PFSK-1 (cell line): ENCODE measurements around the gene LTBP1.

Experiments used
- FOXP2 ChIP-seq: optimal IDR thresholded peaks from 2 replicates; pipeline ENCODE3; 2011; ENCODE audit warnings: borderline replicate concordance, control low read depth, inconsistent platforms; ENCODE audit not compliant: insufficient read depth; ENCODE audit errors: extremely low read length, extremely low read depth
- POLR2AphosphoS5 ChIP-seq: IDR thresholded peaks from 2 replicates; pipeline ENCODE4 v1.6.1; 2012; ENCODE audit warnings: low read depth, mild to moderate bottlenecking, control low read depth, low read length, moderate library complexity
- SIN3A ChIP-seq: IDR thresholded peaks from 2 replicates; pipeline ENCODE4 v1.6.1; 2012; ENCODE audit warnings: mild to moderate bottlenecking, low read length, moderate library complexity, borderline replicate concordance; ENCODE audit not compliant: insufficient read depth
- TAF1 ChIP-seq: IDR thresholded peaks from 2 replicates; pipeline ENCODE4 v1.6.1; 2012; ENCODE audit warnings: low read length, control low read depth, borderline replicate concordance; ENCODE audit not compliant: insufficient read depth
- TF ChIP-seq, protein P1 (sequence below), 2 experiments: IDR thresholded peaks; 2 replicates each; pipeline versions ENCODE4 v1.6.1 to v1.8.0; 2011 to 2012; ENCODE audit warnings: low read depth in 2 of 2, low read length in 2 of 2, control low read depth in 1 of 2, inconsistent platforms in 1 of 2, mild to moderate bottlenecking in 1 of 2, moderate library complexity in 1 of 2; ENCODE audit not compliant: insufficient read depth in 1 of 2

The LTBP1 gene

DNA sequence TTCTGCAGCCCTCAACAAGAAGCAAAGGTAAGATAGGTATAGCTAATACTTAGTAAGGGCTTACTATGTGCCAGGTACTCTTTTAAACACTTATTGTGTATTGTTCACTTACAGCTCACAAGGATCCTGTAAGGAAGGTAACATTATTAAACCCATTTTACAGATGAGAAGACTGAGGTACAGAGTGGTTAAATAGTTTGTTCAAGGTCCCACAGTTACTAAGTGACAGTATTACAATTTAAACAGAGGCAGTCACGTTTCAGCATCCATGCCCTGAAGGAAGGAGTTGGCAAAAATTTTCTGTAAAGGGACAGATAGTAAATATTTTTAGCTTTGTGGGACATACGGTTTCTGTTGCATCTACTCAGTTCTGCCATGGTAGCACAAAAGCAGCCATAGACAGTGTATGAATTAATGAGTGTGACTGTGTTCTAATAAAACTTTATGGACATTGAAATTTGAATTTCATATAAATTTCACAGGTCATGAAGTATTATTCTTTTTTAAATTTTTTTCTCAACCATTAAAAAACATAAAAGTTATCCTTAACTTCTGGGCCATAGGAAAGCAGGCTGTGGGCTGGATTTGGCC lies 75.7 kb downstream of the LTBP1 start:
- TF ChIP-seq TAF1 (no peak), SIN3A (no peak), FOXP2 (no peak), POLR2AphosphoS5 (no peak)
- TF ChIP-seq, protein P1, sequence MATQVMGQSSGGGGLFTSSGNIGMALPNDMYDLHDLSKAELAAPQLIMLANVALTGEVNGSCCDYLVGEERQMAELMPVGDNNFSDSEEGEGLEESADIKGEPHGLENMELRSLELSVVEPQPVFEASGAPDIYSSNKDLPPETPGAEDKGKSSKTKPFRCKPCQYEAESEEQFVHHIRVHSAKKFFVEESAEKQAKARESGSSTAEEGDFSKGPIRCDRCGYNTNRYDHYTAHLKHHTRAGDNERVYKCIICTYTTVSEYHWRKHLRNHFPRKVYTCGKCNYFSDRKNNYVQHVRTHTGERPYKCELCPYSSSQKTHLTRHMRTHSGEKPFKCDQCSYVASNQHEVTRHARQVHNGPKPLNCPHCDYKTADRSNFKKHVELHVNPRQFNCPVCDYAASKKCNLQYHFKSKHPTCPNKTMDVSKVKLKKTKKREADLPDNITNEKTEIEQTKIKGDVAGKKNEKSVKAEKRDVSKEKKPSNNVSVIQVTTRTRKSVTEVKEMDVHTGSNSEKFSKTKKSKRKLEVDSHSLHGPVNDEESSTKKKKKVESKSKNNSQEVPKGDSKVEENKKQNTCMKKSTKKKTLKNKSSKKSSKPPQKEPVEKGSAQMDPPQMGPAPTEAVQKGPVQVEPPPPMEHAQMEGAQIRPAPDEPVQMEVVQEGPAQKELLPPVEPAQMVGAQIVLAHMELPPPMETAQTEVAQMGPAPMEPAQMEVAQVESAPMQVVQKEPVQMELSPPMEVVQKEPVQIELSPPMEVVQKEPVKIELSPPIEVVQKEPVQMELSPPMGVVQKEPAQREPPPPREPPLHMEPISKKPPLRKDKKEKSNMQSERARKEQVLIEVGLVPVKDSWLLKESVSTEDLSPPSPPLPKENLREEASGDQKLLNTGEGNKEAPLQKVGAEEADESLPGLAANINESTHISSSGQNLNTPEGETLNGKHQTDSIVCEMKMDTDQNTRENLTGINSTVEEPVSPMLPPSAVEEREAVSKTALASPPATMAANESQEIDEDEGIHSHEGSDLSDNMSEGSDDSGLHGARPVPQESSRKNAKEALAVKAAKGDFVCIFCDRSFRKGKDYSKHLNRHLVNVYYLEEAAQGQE (IDR thresholded peaks at IDR 0.05; ENCODE audit: insufficient read depth in 1 of 2, low read depth in 2 of 2, low read length in 2 of 2), result no peak

DNA sequence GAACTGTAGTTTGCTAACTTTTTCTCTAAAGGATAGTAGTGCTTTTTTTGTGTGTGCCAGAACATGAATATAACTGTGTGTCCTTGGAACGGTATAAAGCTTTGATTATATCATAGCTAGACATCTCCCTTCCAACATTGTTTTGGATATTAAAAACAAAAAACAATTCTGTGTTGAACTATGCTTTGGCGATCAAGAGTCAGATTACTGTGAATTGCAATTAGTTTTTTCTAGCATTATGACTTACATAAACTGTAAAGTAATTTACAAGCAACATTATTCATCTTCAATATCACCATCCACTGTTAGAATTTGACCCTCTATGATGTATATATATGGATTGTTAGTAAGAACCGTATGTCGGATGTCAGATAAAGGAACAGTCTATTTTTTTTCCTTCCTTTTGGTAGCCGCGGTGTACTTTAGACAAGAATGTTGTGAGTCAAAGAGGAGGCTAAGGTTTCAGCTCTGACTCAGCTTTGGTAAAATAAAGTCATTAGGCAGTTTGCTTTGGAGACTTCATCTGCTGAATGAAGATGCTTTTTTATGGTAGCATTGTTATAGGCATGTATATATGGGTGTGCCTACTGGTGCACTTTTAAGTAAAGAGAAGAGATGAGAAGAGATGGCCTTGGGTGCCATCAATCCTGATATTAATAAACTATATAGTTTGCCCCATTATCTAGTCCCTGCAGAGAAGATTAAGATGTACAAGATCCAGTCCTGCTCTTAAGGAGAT lies 76.4 kb downstream of the LTBP1 start:
- no peak for TF ChIP-seq TAF1
- TF ChIP-seq POLR2AphosphoS5, result no peak
- TF ChIP-seq SIN3A, result no peak
- TF ChIP-seq, protein P1 (IDR thresholded peaks at IDR 0.05; ENCODE audit: insufficient read depth in 1 of 2, low read depth in 2 of 2, low read length in 2 of 2), result no peak
- no peak for TF ChIP-seq FOXP2

DNA sequence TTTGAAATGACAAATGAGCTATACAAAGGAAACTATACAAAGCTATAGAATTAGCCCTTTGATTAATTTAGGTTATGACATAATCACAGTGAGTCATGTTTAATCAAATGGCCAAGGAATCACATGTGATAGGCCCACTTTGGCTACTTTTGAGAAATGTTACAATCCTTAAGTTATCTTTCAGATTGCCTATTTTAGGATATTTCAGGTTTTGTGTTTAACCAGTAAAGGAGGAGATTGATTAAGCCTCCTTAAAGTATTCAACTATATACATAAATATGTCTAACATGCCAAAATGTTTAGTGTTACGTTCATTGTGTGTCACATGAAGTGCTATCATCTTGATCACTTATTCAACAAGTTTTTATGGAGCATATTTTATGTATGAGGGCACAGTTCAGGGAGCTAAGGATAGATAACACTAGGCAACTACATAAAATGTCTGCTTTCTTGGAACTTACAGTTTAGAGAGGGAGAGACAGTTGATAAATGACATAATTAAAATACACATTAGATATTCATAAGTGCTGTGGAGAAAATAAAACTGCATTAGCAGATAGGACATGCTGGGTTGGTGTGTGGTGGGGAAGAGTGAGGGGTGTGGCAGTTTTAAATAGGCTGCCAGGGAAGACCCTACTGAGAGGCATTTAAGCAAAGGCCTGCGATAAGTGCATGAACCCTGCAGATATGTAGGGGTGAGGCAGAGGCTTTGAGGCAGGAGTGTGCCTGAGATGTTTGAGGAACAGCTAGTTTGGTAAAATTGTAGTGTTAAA lies 77.2 kb downstream of the LTBP1 start:
- TF ChIP-seq SIN3A, result no peak
- TF ChIP-seq POLR2AphosphoS5, result no peak
- no peak for TF ChIP-seq FOXP2
- no peak for TF ChIP-seq TAF1
- TF ChIP-seq, protein P1 (IDR thresholded peaks at IDR 0.05; ENCODE audit: insufficient read depth in 1 of 2, low read depth in 2 of 2, low read length in 2 of 2), result no peak

DNA sequence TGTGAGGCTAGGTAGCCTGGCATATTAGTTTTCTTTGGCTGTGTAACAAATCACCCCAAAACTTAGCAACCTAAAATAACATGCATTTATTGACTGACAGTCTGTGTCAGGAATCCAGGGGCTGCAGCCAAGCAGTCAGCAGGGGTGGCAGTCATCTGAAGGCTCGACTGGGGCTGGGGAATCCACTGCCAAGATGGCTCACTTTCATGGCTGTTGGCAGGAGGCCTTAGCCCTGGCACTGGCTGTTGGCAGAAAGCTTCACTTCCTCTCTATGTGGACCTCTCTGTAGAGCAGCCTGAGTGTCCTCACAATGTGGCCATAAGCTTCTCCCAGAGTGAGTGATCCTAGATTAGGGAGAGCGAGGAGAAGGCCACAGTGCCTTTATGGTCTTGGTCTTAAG lies 78.0 kb downstream of the LTBP1 start:
- TF ChIP-seq FOXP2, result no peak
- TF ChIP-seq TAF1, result no peak
- TF ChIP-seq POLR2AphosphoS5, result no peak
- TF ChIP-seq SIN3A, result no peak
- TF ChIP-seq, protein P1 (IDR thresholded peaks at IDR 0.05; ENCODE audit: insufficient read depth in 1 of 2, low read depth in 2 of 2, low read length in 2 of 2), result no peak
